HepG2 (cell line): ENCODE measurements around the gene APOA1. TPM values are rescaled to one million over a fixed set of nuclear protein-coding genes. Genes with fewer than 3 reads are reported as not detected.

Experiments
- CREB1 ChIP-seq, 2 experiments: fragments of 450-650 bp in 1 of 2; IDR thresholded peaks; 2 replicates each; pipeline ENCODE4 v1.6.1; 2016 to 2017; ENCODE audit warnings: control low read depth in 1 of 2, mild to moderate bottlenecking in 1 of 2, missing compliant biosample characterization in 1 of 2, missing genetic modification characterization in 1 of 2
- CSRNP2 ChIP-seq: sonication (generic); formaldehyde crosslinking; conservative IDR thresholded peaks from 2 replicates; pipeline ENCODE4 v1.8.0; 2022; ENCODE audit warnings: low read depth, missing genetic modification reagents
- DDIT3 ChIP-seq: sonication (generic); formaldehyde crosslinking; IDR thresholded peaks from 2 replicates; pipeline ENCODE4 v1.4.0; 2020; ENCODE audit warnings: mild to moderate bottlenecking, missing genetic modification reagents
- DMTF1 ChIP-seq: sonication (generic); formaldehyde crosslinking; IDR thresholded peaks from 2 replicates; pipeline ENCODE4 v1.4.0; 2020; ENCODE audit warnings: mild to moderate bottlenecking, missing genetic modification reagents
- E2F1 ChIP-seq: sonication (generic); formaldehyde crosslinking; IDR thresholded peaks from 2 replicates; pipeline ENCODE4 v1.5.0; 2020; ENCODE audit warnings: missing genetic modification reagents
- GATA4 ChIP-seq: sonication (generic); IDR thresholded peaks from 2 replicates; pipeline ENCODE4 v1.6.1; 2016; ENCODE audit warnings: antibody characterized with exemption, low read depth, borderline replicate concordance
- GATAD2A ChIP-seq: IDR thresholded peaks from 2 replicates; pipeline ENCODE4 v1.6.1; 2016
- KAT7 ChIP-seq: IDR thresholded peaks from 2 replicates; pipeline ENCODE4 v1.6.1; 2018; ENCODE audit warnings: borderline replicate concordance, missing compliant biosample characterization
- NR3C1 ChIP-seq: sonication (generic); formaldehyde crosslinking; IDR thresholded peaks from 2 replicates; pipeline ENCODE4 v1.4.0; 2020; ENCODE audit warnings: missing genetic modification reagents
- SNAPC5 ChIP-seq: sonication (generic); formaldehyde crosslinking; IDR thresholded peaks from 2 replicates; pipeline ENCODE4 v1.8.1; 2023; ENCODE audit warnings: mild to moderate bottlenecking, missing genetic modification reagents, borderline replicate concordance
- TIGD3 ChIP-seq: sonication (generic); formaldehyde crosslinking; IDR thresholded peaks from 2 replicates; pipeline ENCODE4 v1.5.1; 2020; ENCODE audit warnings: mild to moderate bottlenecking, missing genetic modification reagents, borderline replicate concordance
- ZFP82 ChIP-seq: sonication (generic); formaldehyde crosslinking; IDR thresholded peaks from 2 replicates; pipeline ENCODE4 v1.5.1; 2020; ENCODE audit warnings: mild to moderate bottlenecking, missing genetic modification reagents, borderline replicate concordance
- ZNF17 ChIP-seq: sonication (generic); formaldehyde crosslinking; IDR thresholded peaks from 2 replicates; pipeline ENCODE4 v1.5.0; 2020; ENCODE audit warnings: mild to moderate bottlenecking, missing genetic modification reagents
- ZNF362 ChIP-seq: sonication (generic); formaldehyde crosslinking; IDR thresholded peaks from 2 replicates; pipeline ENCODE4 v1.4.0; 2020; ENCODE audit warnings: missing genetic modification reagents, mild to moderate bottlenecking, borderline replicate concordance
- ZNF598 ChIP-seq: sonication (generic); formaldehyde crosslinking; IDR thresholded peaks from 2 replicates; pipeline ENCODE4 v1.5.1; 2020; ENCODE audit warnings: mild to moderate bottlenecking, missing genetic modification reagents, borderline replicate concordance
- ZNF790 ChIP-seq: sonication (generic); formaldehyde crosslinking; IDR thresholded peaks from 2 replicates; pipeline ENCODE4 v1.8.0; 2022; ENCODE audit warnings: missing genetic modification reagents, mild to moderate bottlenecking, borderline replicate concordance
- ZNF891 ChIP-seq: sonication (generic); formaldehyde crosslinking; IDR thresholded peaks from 2 replicates; pipeline ENCODE4 v1.5.0; 2020; ENCODE audit warnings: mild to moderate bottlenecking, missing genetic modification reagents
- polyA plus RNA-seq, 8 experiments: library from polyadenylated mRNA; depleted of rRNA in 3 of 8; stranded (reverse) in 7 of 8; unstranded in 1 of 8; fragments of >200 nt; fragmentation: Illumina TruSeq in 4 of 8; extraction: Trizol in 4 of 8; gene quantifications; 2 replicates each; pipeline versions ENCODE4 v1.2.1 to v1.2.3, GENCODE V29; 2011 to 2016; ENCODE audit warnings: low read depth in 4 of 8, missing spikeins in 1 of 8, mixed read lengths in 1 of 8; ENCODE audit not compliant: insufficient read depth in 1 of 8
- total RNA-seq, 5 experiments: library from RNA; depleted of rRNA; stranded (reverse); fragments of >200 nt; fragmentation: Illumina TruSeq; extraction: Trizol; gene quantifications; 2 replicates each; pipeline ENCODE4 v1.2.3, GENCODE V29; 2016; ENCODE audit warnings: low read depth in 1 of 5

APOA1 gene
- total and polyA plus RNA-seq, 2 of the 13 experiments (the other 11 are each of a cell fraction or from before 2014, with no cell fraction given): 1,973 to 5,485 TPM

GRCh38 chr11:116832350-116833290, 4.8 kb downstream of the APOA1 start (continued):
- 0 out of 2 replicates have a peak, but pooled peaks have one; percentile 30 for TF ChIP-seq DMTF1 (CRISPR knock-in tag)
- TF ChIP-seq SNAPC5: no peak
- no peak; the same call in 1 of the 2 replicates for TF ChIP-seq ZNF790 (CRISPR knock-in tag)
- no peak for TF ChIP-seq CREB1 (IDR thresholded peaks at IDR 0.05)
- no peak for TF ChIP-seq CREB1 (CRISPR knock-in tag; IDR thresholded peaks at IDR 0.05)
- peak; percentile 99 for TF ChIP-seq GATAD2A (CRISPR knock-in tag)
- no peak for TF ChIP-seq ZFP82 (CRISPR knock-in tag)
- no peak for TF ChIP-seq E2F1 (CRISPR knock-in tag)
- TF ChIP-seq ZNF598: 0 out of 2 replicates have a peak, but pooled peaks have one; percentile 12
- TF ChIP-seq TIGD3 (CRISPR knock-in tag): no peak
- TF ChIP-seq KAT7 (CRISPR knock-in tag): peak; percentile 73; the same call in 1 of the 2 replicates
- no peak for TF ChIP-seq NR3C1
- no peak for TF ChIP-seq DDIT3 (CRISPR knock-in tag)
- no peak for TF ChIP-seq ZNF891 (CRISPR knock-in tag)
- no peak for TF ChIP-seq CSRNP2 (CRISPR knock-in tag)
- peak; percentile 88 for TF ChIP-seq GATA4
- no peak for TF ChIP-seq ZNF17 (CRISPR knock-in tag)
- TF ChIP-seq ZNF362 (CRISPR knock-in tag): peak; percentile 48; the same call in 1 of the 2 replicates
